AG09319 (cell line): ENCODE results near the gene SIRT4.

Experiments used
- DNase-seq: peaks from one replicate; pipeline ENCODE4 v3.0.0-alpha.2; 2010; ENCODE audit warnings: low read depth; ENCODE audit errors: extremely low read depth
- TF ChIP-seq, protein P1 (sequence below): IDR thresholded peaks from 2 replicates; pipeline ENCODE4 v1.5.1; 2011; ENCODE audit warnings: low read depth, mild to moderate bottlenecking, inconsistent platforms, low read length, moderate library complexity

The SIRT4 gene

DNA sequence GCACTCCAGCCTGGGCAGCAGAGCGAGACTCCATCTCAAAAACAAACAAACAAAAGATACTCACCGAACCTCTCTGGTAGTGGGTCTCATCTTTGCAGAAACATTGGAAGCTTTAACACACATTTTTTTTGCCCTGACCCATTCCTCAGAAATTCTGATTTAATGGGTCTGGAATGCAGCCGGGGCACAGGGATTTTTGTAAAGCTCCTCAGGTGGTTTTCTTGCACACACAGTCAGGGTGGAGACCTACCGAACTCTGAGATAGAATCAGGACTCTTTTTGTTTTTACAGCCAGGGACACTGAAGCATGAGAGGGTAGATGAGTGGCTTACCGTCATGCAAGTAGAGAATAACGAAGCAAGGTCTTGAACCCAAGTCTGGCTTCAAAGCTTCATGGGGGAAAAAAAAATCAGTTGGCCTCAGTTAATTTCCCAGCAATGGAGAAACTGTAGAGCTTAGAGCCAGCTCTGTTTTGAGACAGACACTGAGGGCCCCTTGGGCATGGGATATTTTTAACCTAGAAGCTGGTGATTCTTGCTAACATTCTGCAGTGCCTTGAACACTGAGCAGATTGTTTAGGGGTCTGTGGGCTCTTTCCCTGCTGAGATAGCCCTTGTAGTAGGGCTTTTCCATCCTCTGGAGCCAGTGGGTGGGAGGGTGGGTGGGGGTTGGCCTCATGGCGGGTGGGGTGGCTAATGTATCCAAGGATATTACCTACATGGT is 15.2 kb upstream of the SIRT4 start:
- DNase-seq = no peak
- TF ChIP-seq, protein P1, sequence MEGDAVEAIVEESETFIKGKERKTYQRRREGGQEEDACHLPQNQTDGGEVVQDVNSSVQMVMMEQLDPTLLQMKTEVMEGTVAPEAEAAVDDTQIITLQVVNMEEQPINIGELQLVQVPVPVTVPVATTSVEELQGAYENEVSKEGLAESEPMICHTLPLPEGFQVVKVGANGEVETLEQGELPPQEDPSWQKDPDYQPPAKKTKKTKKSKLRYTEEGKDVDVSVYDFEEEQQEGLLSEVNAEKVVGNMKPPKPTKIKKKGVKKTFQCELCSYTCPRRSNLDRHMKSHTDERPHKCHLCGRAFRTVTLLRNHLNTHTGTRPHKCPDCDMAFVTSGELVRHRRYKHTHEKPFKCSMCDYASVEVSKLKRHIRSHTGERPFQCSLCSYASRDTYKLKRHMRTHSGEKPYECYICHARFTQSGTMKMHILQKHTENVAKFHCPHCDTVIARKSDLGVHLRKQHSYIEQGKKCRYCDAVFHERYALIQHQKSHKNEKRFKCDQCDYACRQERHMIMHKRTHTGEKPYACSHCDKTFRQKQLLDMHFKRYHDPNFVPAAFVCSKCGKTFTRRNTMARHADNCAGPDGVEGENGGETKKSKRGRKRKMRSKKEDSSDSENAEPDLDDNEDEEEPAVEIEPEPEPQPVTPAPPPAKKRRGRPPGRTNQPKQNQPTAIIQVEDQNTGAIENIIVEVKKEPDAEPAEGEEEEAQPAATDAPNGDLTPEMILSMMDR = no peak

DNA sequence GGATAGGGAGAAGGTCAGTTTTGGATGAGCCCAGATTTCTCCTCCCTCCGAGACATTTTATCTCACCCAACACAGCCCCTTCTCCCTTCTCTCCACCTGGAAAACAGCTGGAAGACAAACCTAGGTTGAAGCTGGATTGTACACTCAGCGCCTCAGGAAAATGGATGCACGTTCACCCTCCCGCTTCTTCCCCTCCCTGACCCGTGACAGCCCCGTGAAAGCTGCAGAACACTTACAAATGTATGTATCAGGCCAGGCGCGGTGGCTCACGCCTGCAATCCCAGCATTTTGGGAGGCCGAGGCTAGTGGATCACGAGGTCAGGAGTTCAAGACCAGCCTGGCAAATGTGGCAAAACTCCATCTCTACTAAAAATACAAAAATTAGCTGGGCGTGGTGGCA is 14.6 kb upstream of the SIRT4 start:
- TF ChIP-seq, protein P1 = no peak
- DNase-seq = no peak

DNA sequence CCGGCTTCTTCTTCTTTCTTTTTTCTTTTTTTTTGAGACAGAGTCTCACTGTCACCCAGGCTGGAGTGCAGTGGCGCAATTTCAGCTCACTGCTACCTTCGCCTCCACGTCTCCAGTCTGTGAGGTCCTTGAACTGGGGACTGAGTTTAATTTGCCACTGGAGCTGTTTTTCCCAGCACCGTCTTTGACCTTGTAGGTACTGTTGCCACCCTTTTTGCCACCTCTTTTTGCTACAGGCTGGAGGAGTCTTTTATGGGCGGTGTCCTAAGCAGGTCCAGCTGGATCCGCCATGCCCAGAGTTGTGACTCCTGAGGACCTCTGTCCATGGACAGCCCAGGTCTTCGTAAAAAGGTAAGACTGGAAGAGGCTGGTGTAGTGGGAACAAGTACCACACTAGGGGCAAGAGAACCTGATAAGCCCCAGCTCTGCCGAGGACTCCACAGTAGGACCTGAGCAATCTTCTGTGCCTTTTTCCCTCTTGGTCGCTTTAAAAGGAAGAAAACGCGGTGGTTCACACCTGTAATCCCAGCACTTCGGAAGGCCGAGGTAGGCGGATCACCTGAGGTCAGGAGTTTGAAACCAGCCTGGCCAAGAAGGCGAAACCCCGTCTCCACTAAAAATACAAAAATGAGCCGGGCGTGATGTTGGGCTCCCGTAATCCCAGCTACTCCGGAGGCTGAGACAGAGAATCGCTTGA is 11.4 kb upstream of the SIRT4 start:
- TF ChIP-seq, protein P1 = no peak
- DNase-seq = no peak

GRCh38 chr12:120292411-120292660 is 9.8 kb upstream of the SIRT4 start:
- TF ChIP-seq, protein P1 = no peak
- DNase-seq = no peak

DNA sequence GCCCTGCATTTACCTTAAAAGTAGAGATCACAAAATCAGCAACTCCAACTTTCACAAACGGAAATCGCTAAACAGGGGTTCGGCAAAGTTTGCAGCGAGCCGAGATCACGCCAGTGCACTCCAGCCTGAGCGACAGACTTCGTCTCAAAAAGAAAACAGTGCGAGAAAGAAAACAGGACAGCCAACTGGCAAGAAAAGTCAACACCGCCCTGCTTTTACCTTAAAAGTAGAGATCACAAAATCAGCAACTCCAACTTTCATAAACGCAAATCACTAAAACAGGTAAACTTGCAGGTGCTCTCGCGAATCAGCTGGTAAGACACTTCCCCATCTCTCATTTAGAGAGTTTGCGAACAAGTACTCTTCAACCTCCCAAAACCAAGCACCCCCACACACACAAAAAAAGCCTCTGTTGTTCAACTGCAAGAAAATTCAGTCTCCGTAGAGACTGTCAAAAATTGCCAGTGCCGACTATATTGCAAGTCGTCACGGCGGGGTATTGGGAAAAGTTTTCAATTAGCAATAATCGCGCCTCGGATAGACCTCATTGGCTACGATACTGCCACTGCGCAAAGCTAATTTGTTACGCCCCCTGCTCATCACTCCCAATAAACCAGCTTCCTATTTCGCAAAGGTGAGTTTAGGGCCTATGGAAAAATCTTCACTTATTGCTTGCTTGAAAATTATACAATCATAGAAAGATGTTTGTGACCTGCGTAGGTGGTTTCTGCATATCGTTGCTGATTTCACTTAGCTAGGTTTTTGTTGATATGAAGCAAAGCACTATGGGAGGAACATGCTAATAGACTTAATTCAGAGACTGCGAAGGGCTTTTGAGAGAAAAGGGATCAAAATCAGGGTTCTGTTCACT is 9.2 kb upstream of the SIRT4 start, which contains the start of gene RNU4-1:
Gene RNU4-1 (minus strand): TSS at position 577 of the 871 bp plus-strand sequence.
- TF ChIP-seq, protein P1 = no peak
- DNase-seq = peak; percentile 77

DNA sequence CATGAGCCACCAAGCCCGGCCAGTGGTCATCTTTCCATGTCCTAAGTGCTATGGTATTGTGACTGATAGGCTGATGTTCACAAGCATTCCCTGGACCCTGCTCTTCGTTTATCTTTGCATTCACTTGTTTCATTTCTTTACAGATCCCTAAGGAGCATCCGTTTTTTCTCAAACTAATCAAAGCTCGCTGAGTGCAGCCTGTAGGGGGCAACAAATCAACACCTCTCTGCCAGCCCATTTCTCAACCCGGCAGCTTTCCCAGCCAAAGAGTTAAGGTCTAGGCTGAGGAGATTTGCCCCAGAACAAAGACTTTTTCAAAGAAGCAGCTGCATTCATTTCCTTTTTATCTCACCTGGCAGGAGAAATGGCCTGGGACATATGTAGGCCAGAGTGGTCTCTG is 12.1 kb downstream of the SIRT4 start:
- TF ChIP-seq, protein P1 = peak; percentile 10
- no peak for DNase-seq

- TF ChIP-seq, protein P1 = no peak
- DNase-seq = no peak
Observed at GRCh38 chr12:120316798-120317223, 14.7 kb downstream of the SIRT4 start.
